ENCODE results near the gene FGB. TPM values are rescaled to one million over a fixed set of nuclear protein-coding genes. Genes with fewer than 3 reads are reported as not detected.

Gene FGB
- total and polyA plus RNA-seq, 2 of the 13 experiments (the other 11 are each of a cell fraction or from before 2014, with no cell fraction given): 226 to 784 TPM

DNA sequence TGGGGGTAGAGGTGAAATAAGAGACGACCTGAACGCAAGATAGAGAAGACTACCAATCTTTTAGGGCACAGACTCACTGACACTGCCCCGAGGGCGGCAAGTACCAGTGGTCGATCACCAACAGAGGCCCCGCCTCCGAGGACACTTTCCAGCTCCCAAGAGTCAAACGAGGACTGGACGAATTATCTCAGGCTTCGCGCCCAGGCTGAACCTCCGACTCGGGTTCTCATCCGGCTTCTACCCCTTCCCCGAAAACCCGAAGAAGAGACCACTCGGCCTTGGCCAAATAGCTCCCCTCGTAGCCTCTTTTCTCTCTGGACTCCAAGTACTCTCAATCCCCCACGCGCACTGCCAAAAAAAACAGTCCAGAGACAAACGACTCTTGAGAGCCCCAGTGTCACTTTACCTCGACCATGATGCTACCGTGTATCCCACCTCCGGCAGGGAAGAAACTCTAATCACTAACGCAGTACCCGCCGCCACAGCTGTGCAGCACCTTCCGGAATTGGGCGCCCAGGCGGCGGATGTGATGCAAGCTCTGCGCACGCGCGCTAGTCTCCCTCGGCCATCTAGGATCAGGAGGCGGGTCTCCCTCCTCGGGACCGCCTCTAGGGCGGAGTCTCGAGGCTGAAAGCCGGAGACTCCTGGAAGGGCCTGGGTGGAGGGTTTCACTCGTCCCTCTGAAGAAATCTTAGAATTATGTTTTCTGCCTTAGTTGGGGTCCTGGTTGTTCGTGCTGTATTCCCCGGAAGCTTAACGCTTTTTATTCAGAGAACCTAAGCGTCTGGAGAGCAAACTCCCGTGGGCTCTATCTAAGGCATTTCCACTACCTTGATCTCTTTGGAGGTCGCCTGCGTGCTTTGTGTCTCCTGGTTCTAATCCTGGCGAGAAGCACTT lies 12.7 kb upstream of the FGB start, which contains the start of gene PLRG1 (continued):
- TF ChIP-seq, protein P1, sequence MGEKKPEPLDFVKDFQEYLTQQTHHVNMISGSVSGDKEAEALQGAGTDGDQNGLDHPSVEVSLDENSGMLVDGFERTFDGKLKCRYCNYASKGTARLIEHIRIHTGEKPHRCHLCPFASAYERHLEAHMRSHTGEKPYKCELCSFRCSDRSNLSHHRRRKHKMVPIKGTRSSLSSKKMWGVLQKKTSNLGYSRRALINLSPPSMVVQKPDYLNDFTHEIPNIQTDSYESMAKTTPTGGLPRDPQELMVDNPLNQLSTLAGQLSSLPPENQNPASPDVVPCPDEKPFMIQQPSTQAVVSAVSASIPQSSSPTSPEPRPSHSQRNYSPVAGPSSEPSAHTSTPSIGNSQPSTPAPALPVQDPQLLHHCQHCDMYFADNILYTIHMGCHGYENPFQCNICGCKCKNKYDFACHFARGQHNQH (CRISPR knock-in tag; IDR thresholded peaks at IDR 0.05): no peak; the same call in 1 of the 2 replicates
- TF ChIP-seq ZNF576 (CRISPR knock-in tag; IDR thresholded peaks at IDR 0.05) (no peak), AGO2 (optimal IDR thresholded peaks at IDR 0.05; ENCODE audit: low read depth, low read length) (no peak), TFDP2 (CRISPR knock-in tag; IDR thresholded peaks at IDR 0.05) (peak; percentile 56; the same call in 1 of the 2 replicates), NCOA2 (CRISPR knock-in tag; IDR thresholded peaks at IDR 0.05) (no peak), CENPT (CRISPR knock-in tag; IDR thresholded peaks at IDR 0.05; ENCODE audit: low read depth) (no peak), HOXA3 (CRISPR knock-in tag; IDR thresholded peaks at IDR 0.05) (peak; percentile 64; the same call in 1 of the 2 replicates), ETV5 (CRISPR knock-in tag; IDR thresholded peaks at IDR 0.05; ENCODE audit: borderline replicate concordance) (peak; percentile 68), WIZ (CRISPR knock-in tag; IDR thresholded peaks at IDR 0.05) (no peak), ZGPAT (CRISPR knock-in tag; IDR thresholded peaks at IDR 0.05) (no peak), BCL3 (CRISPR knock-in tag; IDR thresholded peaks at IDR 0.05) (peak; percentile 58), SOX6 (IDR thresholded peaks at IDR 0.05) (no peak), SOX6 (CRISPR knock-in tag; IDR thresholded peaks at IDR 0.05) (peak; percentile 45; the same call in 1 of the 2 replicates), SMAD3 (CRISPR knock-in tag; IDR thresholded peaks at IDR 0.05) (peak; percentile 26; the same call in 1 of the 2 replicates), ZNF761 (CRISPR knock-in tag; conservative IDR thresholded peaks at IDR 0.05) (no peak), EED (CRISPR knock-in tag; IDR thresholded peaks at IDR 0.05) (no peak), ZNF251 (CRISPR knock-in tag; IDR thresholded peaks at IDR 0.05) (no peak), KMT2A (CRISPR knock-in tag; IDR thresholded peaks at IDR 0.05) (peak; percentile 79), ISX (CRISPR knock-in tag; conservative IDR thresholded peaks at IDR 0.05) (no peak), HDAC2 (CRISPR knock-in tag; IDR thresholded peaks at IDR 0.05) (no peak), FOXA1 (IDR thresholded peaks at IDR 0.05) (no peak), FOXA1 (CRISPR knock-in tag; IDR thresholded peaks at IDR 0.05) (no peak), ZNF234 (CRISPR knock-in tag; conservative IDR thresholded peaks at IDR 0.05) (no peak)
- TF ChIP-seq, protein P2, sequence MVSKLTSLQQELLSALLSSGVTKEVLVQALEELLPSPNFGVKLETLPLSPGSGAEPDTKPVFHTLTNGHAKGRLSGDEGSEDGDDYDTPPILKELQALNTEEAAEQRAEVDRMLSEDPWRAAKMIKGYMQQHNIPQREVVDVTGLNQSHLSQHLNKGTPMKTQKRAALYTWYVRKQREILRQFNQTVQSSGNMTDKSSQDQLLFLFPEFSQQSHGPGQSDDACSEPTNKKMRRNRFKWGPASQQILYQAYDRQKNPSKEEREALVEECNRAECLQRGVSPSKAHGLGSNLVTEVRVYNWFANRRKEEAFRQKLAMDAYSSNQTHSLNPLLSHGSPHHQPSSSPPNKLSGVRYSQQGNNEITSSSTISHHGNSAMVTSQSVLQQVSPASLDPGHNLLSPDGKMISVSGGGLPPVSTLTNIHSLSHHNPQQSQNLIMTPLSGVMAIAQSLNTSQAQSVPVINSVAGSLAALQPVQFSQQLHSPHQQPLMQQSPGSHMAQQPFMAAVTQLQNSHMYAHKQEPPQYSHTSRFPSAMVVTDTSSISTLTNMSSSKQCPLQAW (CRISPR knock-in tag; IDR thresholded peaks at IDR 0.05): no peak
